Activated CD4-positive, alpha-beta T cell treated with anti-CD3 and anti-CD28 coated beads, Interleukin-2, amount 10 ng/mL, durations not matched to agents 24 days and 14 days (primary cell): ENCODE results near the gene NPTXR. TPM values are rescaled to one million over a fixed set of nuclear protein-coding genes. Genes with fewer than 3 reads are reported as not detected.
A peak's percentile ranks its signal among the peaks of the same experiment; 100 is the strongest.
"Not testable (repeated sequence)": the region's sequence is repeated elsewhere in the genome, so short reads cannot be mapped to it uniquely, and the experiment has no call there.

Experiments used
- DNase-seq: peaks from one replicate; pipeline ENCODE4 v3.0.0; 2022
- H3K27ac Mint-ChIP-seq: one replicate; pipeline ENCODE4 v1.8.0; 2022; ENCODE audit warnings: mild to moderate bottlenecking, mixed read lengths
- H3K27me3 Mint-ChIP-seq: one replicate; pipeline ENCODE4 v1.8.0; 2022; ENCODE audit warnings: mixed read lengths
- H3K36me3 Mint-ChIP-seq: one replicate; pipeline ENCODE4 v1.8.0; 2022; ENCODE audit warnings: low read depth, mild to moderate bottlenecking, mixed read lengths
- H3K4me1 Mint-ChIP-seq: one replicate; pipeline ENCODE4 v1.8.0; 2021; ENCODE audit warnings: mixed read lengths
- H3K4me3 Mint-ChIP-seq: one replicate; pipeline ENCODE4 v1.8.0; 2022; ENCODE audit warnings: mild to moderate bottlenecking, moderate library complexity, mixed read lengths
- H3K9me3 Mint-ChIP-seq: one replicate; pipeline ENCODE4 v1.8.0; 2021; ENCODE audit warnings: mixed read lengths
- intact Hi-C: fragments of 100-400 bp; cut with micrococcal nuclease; formaldehyde crosslinking; loops from one replicate; pipeline ENCODE4 v1.15.1; 2023
- total RNA-seq: library from RNA; stranded (reverse); gene quantifications from 2 replicates; pipeline ENCODE4 v1.2.3, GENCODE V29; 2022

NPTXR gene
- total RNA-seq, 1 donor from 2014 or later, result 0.98 TPM

DNA sequence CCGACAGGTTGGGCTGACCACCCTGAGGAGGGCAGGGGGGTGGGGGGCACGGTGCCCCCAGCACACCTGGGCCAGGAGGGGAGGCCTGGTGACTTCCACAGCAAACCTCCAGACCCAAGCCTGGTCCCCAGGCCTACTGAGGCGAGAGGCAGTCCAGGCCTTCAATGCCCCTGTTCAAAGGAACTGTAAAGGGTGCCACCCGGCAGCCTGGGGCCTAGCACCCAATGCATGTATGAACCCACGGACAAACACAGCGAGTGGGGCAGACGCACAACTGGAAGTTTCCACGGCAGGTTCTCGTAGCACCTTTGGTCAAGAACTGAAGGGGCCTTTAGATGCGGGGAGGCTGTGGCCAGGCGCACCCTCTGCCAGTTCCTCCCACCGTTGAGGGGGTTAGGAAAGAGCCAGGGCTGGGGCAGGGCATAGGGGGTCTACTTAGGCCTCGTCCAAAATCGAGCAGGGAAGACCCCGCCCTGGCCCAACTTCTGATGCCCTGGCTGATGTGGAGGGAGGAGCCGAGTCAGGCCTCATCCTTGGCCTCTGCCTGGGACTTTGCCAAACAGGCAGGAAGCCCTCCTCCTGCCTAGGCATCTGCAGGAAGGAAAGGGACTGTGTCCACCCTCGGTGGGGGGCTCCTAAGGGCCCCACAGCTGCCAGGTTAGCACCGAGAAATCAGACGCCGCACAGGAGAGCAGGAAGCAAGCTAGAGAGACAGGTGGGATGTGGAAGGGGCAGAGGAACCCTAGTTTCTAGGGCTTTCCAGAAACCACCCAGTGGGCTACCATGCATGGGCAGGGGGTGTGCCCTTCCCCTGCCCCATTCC lies 21.6 kb upstream of the NPTXR start:
- DNase-seq, result no peak
- Mint-ChIP-seq H3K4me3 (no peak overlapping the region), H3K27me3 (no peaks in the 10 kb centered on the region), H3K4me1 (peaks cover 22% of the 10 kb centered on the region), H3K9me3 (no peaks in the 10 kb centered on the region), H3K36me3 (peaks cover 33% of the 10 kb centered on the region), H3K27ac (no peak overlapping the region)
- intact Hi-C loops, result no loop called here

DNA sequence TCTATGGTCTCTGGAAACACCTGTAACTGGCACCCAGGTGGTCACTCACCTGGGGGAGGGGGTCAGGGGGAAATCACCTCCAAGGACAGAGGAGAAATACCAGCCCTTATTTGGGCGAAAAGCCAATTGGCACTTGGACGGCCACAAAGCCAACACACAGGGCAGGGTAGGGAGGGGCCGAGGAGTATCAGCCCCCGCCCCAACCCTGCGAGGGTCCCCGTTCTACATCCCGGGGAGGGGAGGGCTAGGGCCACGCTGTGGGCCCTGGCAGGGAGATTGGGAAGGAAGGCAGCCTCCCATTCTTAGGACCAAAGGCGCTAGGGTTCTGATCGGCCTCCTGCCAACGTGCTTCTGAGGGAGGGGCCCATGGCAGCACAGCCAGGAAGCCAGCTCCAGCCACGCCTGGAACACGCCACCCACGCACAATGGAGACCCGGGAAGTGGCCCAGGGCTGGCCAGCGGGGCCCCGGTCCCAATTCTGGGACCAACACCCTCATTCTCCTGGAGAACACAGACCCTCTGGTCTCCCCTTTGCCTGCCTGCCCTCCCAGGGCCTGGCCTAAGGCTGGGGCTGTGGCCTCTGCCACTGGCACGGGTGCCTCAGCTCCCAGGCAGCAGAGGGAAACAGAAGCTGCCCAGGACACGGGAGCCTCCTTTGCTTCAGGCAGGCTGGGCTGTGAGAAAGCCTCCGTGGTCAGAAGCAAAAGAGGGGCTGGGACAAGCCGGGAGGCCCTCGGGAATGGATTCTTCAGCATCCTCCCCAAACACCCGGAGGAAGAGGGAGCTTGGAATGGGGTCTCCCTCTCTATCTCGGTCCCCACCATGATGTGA lies 20.7 kb upstream of the NPTXR start:
- no peak for DNase-seq
- peaks cover 25% of the 10 kb centered on the region for H3K36me3 Mint-ChIP-seq
- intact Hi-C loops, result no loop called here
- peaks cover 13% of the 10 kb centered on the region for H3K4me1 Mint-ChIP-seq
- peak overlapping the region; percentile 53 for H3K27ac Mint-ChIP-seq
- no peak overlapping the region for H3K4me3 Mint-ChIP-seq
- H3K9me3 Mint-ChIP-seq, result no peaks in the 10 kb centered on the region
- no peaks in the 10 kb centered on the region for H3K27me3 Mint-ChIP-seq

GRCh38 chr22:38863531-38864131 lies 19.8 kb upstream of the NPTXR start:
- Mint-ChIP-seq H3K27me3 (no peaks in the 10 kb centered on the region), H3K4me1 (peaks cover 6% of the 10 kb centered on the region), H3K36me3 (peaks cover 17% of the 10 kb centered on the region), H3K27ac (no peak overlapping the region), H3K4me3 (no peak overlapping the region), H3K9me3 (no peaks in the 10 kb centered on the region)
- DNase-seq, result no peak
- intact Hi-C loops, result no loop called here

DNA sequence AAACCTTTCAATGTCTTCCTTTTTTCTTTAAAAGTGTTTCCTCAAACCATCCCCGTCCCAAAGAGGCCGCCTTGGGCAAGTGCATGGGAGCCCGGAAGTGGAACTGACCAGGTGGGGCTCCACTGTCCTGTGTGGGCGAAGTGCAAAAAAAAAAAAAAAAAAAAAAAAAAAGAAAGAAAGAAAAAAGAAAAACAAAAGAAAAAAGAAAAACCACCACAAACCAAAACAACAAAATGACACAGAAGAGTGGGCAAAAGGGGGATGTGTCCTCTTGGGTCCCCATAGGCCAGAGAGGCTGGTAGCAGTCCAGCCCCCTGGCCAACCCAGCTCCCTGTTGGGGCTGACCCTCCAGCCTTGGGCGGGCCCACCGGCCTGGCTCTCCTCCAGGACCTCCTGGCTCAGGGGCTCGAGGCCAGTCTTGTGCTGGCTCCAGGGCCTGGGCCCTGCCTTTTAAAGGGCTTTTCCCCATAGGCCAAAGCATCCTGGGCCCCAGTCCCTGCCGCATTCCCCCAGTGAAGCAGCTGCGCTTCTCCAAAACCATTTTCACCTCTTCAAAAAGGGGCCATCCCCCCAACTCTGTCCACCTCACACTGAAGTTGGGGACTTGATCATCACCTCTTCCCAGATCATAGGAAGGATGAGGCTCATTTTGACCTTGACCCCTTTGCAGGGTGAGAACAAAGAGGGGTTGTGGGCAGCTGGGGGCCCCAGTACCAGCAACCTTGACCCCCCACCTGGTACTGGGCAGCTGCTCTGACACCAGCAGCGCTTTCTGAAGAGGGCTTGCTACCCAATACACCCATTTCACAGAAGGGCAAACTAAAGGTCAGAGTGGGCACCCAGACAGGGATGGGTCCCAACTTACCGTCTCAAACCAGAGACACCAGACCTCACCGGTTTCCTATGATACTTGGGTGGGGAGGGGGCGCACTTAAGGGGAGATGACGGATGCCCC lies 18.8 kb upstream of the NPTXR start:
- Mint-ChIP-seq H3K4me3 (no peak overlapping the region), H3K9me3 (no peaks in the 10 kb centered on the region), H3K27me3 (peaks cover under 1% of the 10 kb centered on the region), H3K4me1 (peaks cover 2% of the 10 kb centered on the region), H3K27ac (no peak overlapping the region), H3K36me3 (peaks cover 8% of the 10 kb centered on the region)
- no peak for DNase-seq
- intact Hi-C loops, result no loop called here

GRCh38 chr22:38861927-38862326 lies 18.1 kb upstream of the NPTXR start:
- H3K27me3 Mint-ChIP-seq, result peaks cover 4% of the 10 kb centered on the region
- DNase-seq, result no peak
- peaks cover 2% of the 10 kb centered on the region for H3K4me1 Mint-ChIP-seq
- H3K36me3 Mint-ChIP-seq, result peaks cover 7% of the 10 kb centered on the region
- intact Hi-C loops, result no loop called here
- no peaks in the 10 kb centered on the region for H3K9me3 Mint-ChIP-seq
- H3K4me3 Mint-ChIP-seq, result no peak overlapping the region
- no peak overlapping the region for H3K27ac Mint-ChIP-seq

DNA sequence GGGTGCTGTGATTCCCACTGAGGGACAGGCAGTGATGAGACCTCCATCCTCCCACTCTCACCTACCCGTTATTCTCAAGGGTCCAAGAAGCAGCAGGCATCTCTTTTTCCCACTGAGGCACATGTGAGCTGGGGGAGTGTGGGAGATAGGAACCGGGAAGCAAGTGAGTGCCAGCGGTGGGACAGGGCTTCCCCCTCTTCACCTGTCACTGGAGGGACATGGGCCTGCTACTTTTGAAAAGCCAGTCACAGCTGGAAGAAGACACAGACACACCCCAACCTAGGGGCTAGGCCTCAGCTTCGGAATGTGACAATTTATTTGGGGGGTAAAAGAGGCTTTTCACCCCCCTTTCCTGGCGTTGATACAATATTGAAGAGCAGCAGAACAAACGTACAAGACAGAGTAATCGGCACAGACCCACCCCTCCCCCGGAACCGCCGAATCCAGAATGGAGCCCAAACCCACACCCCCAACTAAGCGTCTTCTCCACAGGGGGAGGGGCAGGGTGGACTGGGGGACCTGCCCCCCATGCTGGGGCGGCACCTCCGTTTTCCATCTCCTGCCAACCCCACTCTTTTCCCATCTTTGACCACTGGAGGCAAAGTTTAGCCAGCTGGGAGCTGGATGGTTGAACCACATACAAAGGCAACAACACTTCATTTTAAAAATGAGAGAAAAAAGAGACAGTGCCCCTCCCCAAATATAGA lies 17.5 kb upstream of the NPTXR start:
- intact Hi-C loops, result no loop called here
- Mint-ChIP-seq H3K27me3 (peaks cover 5% of the 10 kb centered on the region), H3K4me3 (no peak overlapping the region), H3K9me3 (no peaks in the 10 kb centered on the region), H3K4me1 (peaks cover 2% of the 10 kb centered on the region), H3K36me3 (peaks cover 7% of the 10 kb centered on the region), H3K27ac (no peak overlapping the region)
- no peak for DNase-seq

- Mint-ChIP-seq H3K36me3 (peaks cover 4% of the 10 kb centered on the region), H3K27ac (no peak overlapping the region), H3K27me3 (peaks cover 7% of the 10 kb centered on the region), H3K4me1 (peaks cover 2% of the 10 kb centered on the region), H3K9me3 (no peaks in the 10 kb centered on the region), H3K4me3 (no peak overlapping the region)
- no peak for DNase-seq
- intact Hi-C loops, result no loop called here
Observed at GRCh38 chr22:38860283-38861169, 16.7 kb upstream of the NPTXR start.

DNA sequence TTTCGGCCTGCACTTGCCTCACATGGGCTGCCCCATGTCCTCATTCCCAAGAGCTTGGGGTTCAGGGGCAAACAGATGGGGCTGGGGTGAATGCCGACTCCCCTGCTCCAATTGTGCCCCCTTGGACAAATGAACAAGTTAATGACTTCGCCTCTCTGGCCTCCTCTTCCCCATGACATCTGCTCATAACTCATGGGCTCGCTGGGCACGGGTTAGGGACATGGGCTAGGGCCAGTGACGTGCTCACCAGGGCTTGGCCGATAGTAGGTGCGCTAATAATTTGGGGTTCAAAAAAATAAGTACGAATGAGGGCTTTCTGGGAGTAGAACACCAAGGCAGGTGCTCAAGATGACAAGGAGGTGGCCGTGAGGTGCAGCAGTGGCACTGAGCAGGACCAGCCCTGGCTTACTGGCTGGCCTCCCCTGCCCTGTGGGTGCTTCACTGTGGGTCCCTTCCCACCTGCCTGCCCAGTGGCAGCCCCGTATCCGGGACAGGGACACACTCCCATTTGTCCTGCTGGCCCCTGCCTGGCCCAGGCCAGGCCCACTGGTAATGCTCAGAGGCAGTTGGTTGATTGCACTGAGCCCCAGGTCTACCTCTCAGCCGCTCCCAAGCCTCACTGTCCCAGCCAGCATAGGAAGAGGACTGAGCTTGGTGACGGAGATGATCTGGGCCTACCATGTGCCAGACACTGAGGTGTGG lies 15.9 kb upstream of the NPTXR start:
- H3K4me1 Mint-ChIP-seq, result peaks cover 2% of the 10 kb centered on the region
- no peak for DNase-seq
- no peaks in the 10 kb centered on the region for H3K9me3 Mint-ChIP-seq
- no peak overlapping the region for H3K27ac Mint-ChIP-seq
- H3K4me3 Mint-ChIP-seq, result no peak overlapping the region
- peaks cover 9% of the 10 kb centered on the region for H3K27me3 Mint-ChIP-seq
- intact Hi-C loops, result no loop called here
- H3K36me3 Mint-ChIP-seq, result peaks cover 4% of the 10 kb centered on the region

GRCh38 chr22:38858492-38858891 lies 14.7 kb upstream of the NPTXR start:
- no peak overlapping the region for H3K27ac Mint-ChIP-seq
- DNase-seq, result no peak
- no peaks in the 10 kb centered on the region for H3K36me3 Mint-ChIP-seq
- H3K4me3 Mint-ChIP-seq, result no peak overlapping the region
- H3K4me1 Mint-ChIP-seq, result no peaks in the 10 kb centered on the region
- H3K27me3 Mint-ChIP-seq, result peaks cover 13% of the 10 kb centered on the region
- H3K9me3 Mint-ChIP-seq, result no peaks in the 10 kb centered on the region
- intact Hi-C loops, result no loop called here

DNA sequence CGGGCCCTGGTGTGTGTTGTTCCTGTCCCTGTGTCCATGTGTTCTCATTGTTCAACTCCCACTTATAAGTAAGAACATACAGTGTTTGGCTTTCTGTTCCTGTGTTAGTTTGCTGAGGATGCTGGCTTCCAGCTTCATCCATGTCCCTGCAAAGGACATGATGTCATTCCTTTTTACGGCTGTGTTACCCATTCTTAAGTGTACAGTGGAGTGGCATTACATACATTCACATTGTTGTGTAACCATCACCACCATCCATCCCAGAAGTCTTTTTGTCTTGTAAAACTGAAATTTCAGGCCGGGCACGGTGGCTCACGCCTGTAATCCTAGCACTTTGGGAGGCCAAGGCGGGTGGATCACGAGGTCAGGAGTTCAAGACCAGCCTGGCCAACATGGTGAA lies 10.6 kb upstream of the NPTXR start:
- DNase-seq, H3K4me3 Mint-ChIP-seq, H3K36me3 Mint-ChIP-seq, intact Hi-C loops, H3K4me1 Mint-ChIP-seq, H3K27ac Mint-ChIP-seq, H3K9me3 Mint-ChIP-seq: not testable (repeated sequence)
- peaks cover 27% of the 10 kb centered on the region for H3K27me3 Mint-ChIP-seq

DNA sequence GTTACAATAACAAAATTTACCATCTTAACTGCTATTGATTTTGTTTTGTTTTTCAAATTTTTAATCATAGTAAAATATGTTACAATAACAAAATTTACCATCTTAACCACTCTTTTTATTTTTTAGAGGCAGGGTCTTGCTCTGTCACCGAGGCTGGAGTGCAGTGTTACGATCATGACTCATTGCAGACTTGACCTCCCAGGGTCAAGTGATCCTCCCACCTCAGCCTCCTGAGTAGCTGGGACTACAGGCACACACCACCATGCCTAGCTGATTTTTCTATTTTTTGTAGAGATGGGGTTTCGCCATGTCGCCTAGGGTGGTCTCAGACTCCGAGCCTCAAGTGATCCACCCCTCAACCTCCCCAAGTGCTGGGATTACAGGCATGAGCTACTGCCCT lies 10.1 kb upstream of the NPTXR start:
- intact Hi-C loops, H3K36me3 Mint-ChIP-seq, H3K9me3 Mint-ChIP-seq, H3K4me3 Mint-ChIP-seq, H3K4me1 Mint-ChIP-seq, DNase-seq, H3K27ac Mint-ChIP-seq: not testable (repeated sequence)
- H3K27me3 Mint-ChIP-seq, result peaks cover 28% of the 10 kb centered on the region

- H3K27ac Mint-ChIP-seq, result no peak overlapping the region
- DNase-seq, result no peak
- no peak overlapping the region for H3K4me3 Mint-ChIP-seq
- H3K4me1 Mint-ChIP-seq, result no peaks in the 10 kb centered on the region
- no peaks in the 10 kb centered on the region for H3K9me3 Mint-ChIP-seq
- H3K36me3 Mint-ChIP-seq, result no peaks in the 10 kb centered on the region
- peaks cover 29% of the 10 kb centered on the region for H3K27me3 Mint-ChIP-seq
- intact Hi-C loops, result no loop called here
Observed at GRCh38 chr22:38853196-38853651, 9.4 kb upstream of the NPTXR start.
